Hepatocyte (in vitro differentiated cells): Measurements from ENCODE around the gene TTLL10. TPM values are rescaled to one million over a fixed set of nuclear protein-coding genes. Genes with fewer than 3 reads are reported as not detected.

Experiments used
- DNase-seq: peaks from one replicate; pipeline ENCODE4 v3.0.0-alpha.2; 2016; ENCODE audit warnings: low spot score
- H2AFZ ChIP-seq: fragments of 200-600 bp; sonication (generic); 2 replicates; pipeline ENCODE4 v1.6.0; 2016; ENCODE audit warnings: antibody characterized with exemption, mild to moderate bottlenecking
- H3K27ac ChIP-seq: fragments of 200-600 bp; sonication (generic); 2 replicates; pipeline ENCODE4 v1.5.1; 2016; ENCODE audit warnings: mild to moderate bottlenecking
- H3K27me3 ChIP-seq: fragments of 200-600 bp; sonication (generic); 2 replicates; pipeline ENCODE4 v1.6.1; 2016
- H3K36me3 ChIP-seq: fragments of 200-600 bp; sonication (generic); replicated peaks from 2 replicates; pipeline ENCODE4 v1.5.1; 2016; ENCODE audit warnings: low read depth; ENCODE audit not compliant: insufficient read depth
- H3K4me1 ChIP-seq: fragments of 200-600 bp; sonication (generic); 2 replicates; pipeline ENCODE4 v1.5.1; 2016; ENCODE audit warnings: mild to moderate bottlenecking, moderate library complexity; ENCODE audit not compliant: insufficient read depth
- H3K4me2 ChIP-seq: fragments of 200-600 bp; sonication (generic); 2 replicates; pipeline ENCODE4 v1.6.0; 2016
- H3K4me3 ChIP-seq: fragments of 200-600 bp; sonication (generic); 2 replicates; pipeline ENCODE4 v1.5.1; 2016; ENCODE audit warnings: mild to moderate bottlenecking
- H3K79me2 ChIP-seq: fragments of 200-600 bp; sonication (generic); 2 replicates; pipeline ENCODE4 v1.6.0; 2017; ENCODE audit warnings: mild to moderate bottlenecking
- H3K9me2 ChIP-seq: fragments of 200-600 bp; sonication (generic); replicated peaks from 2 replicates; pipeline ENCODE4 v1.6.0; 2017; ENCODE audit warnings: mild to moderate bottlenecking; ENCODE audit not compliant: insufficient read depth
- H3K9me3 ChIP-seq: fragments of 200-600 bp; sonication (generic); 2 replicates; pipeline ENCODE4 v1.5.1; 2016; ENCODE audit warnings: low read depth, mild to moderate bottlenecking
- H4K20me1 ChIP-seq: fragments of 200-600 bp; sonication (generic); 2 replicates; pipeline ENCODE4 v1.6.0; 2016; ENCODE audit warnings: mild to moderate bottlenecking; ENCODE audit not compliant: insufficient read depth, poor library complexity, severe bottlenecking
- EZH2 ChIP-seq: fragments of 200-600 bp; sonication (generic); IDR thresholded peaks from 2 replicates; pipeline ENCODE4 v1.6.1; 2016; ENCODE audit warnings: antibody characterized with exemption, mild to moderate bottlenecking, borderline replicate concordance
- EZH2phosphoT487 ChIP-seq: fragments of 200-600 bp; sonication (generic); IDR thresholded peaks from one replicate; pipeline ENCODE4 v1.6.1; 2018; ENCODE audit warnings: antibody characterized with exemption, mild to moderate bottlenecking, low read depth, moderate library complexity; ENCODE audit not compliant: unreplicated experiment, severe bottlenecking
- WGBS: methylation state at CpG from one replicate; pipeline ENCODE4 v1.1.6; 2016; ENCODE audit warnings: low lambda C conversion rate; ENCODE audit errors: missing lambda C conversion rate; 5-methylcytosine and 5-hydroxymethylcytosine counted together
- polyA plus RNA-seq: library from polyadenylated mRNA; unstranded; fragments of >200 nt; fragmentation: Nextera tagmentation; extraction: Ambion mirVana; gene quantifications from 2 replicates; pipeline ENCODE4 v1.2.1, GENCODE V29; 2016
- total RNA-seq: library from RNA; depleted of rRNA; stranded (reverse); fragments of >200 nt; gene quantifications from 2 replicates; pipeline ENCODE4 v1.2.3, GENCODE V29; 2014
- TF ChIP-seq, protein P1 (sequence below): fragments of 200-600 bp; sonication (generic); IDR thresholded peaks from 2 replicates; pipeline ENCODE4 v1.5.1; 2016; ENCODE audit warnings: antibody characterized with exemption, mild to moderate bottlenecking; ENCODE audit not compliant: poor library complexity

The TTLL10 gene
- total and polyA plus RNA-seq, 2 experiments from 2014 or later: 0.69 TPM; not detected in 1

GRCh38 chr1:1233567-1233892, 59.9 kb downstream of the TTLL10 start:
- peaks cover 42% of the 10 kb centered on the region for H3K4me1 ChIP-seq
- DNase-seq: no peak
- 94% methylated on average over 15 of the region's 15 CpGs for WGBS
- H3K27ac ChIP-seq: no peak overlapping the region
- TF ChIP-seq EZH2 (no peak), EZH2phosphoT487 (no peak)
- H2AFZ ChIP-seq: no peak overlapping the region
- H3K27me3 ChIP-seq: no peaks in the 10 kb centered on the region
- no peaks in the 10 kb centered on the region for H3K36me3 ChIP-seq
- no peak overlapping the region for H3K4me3 ChIP-seq
- H3K9me3 ChIP-seq: no peaks in the 10 kb centered on the region
- H3K79me2 ChIP-seq: peaks cover 48% of the 10 kb centered on the region
- H4K20me1 ChIP-seq: peaks cover 13% of the 10 kb centered on the region
- no peaks in the 10 kb centered on the region for H3K9me2 ChIP-seq
- H3K4me2 ChIP-seq: peak overlapping the region; percentile 63

DNA sequence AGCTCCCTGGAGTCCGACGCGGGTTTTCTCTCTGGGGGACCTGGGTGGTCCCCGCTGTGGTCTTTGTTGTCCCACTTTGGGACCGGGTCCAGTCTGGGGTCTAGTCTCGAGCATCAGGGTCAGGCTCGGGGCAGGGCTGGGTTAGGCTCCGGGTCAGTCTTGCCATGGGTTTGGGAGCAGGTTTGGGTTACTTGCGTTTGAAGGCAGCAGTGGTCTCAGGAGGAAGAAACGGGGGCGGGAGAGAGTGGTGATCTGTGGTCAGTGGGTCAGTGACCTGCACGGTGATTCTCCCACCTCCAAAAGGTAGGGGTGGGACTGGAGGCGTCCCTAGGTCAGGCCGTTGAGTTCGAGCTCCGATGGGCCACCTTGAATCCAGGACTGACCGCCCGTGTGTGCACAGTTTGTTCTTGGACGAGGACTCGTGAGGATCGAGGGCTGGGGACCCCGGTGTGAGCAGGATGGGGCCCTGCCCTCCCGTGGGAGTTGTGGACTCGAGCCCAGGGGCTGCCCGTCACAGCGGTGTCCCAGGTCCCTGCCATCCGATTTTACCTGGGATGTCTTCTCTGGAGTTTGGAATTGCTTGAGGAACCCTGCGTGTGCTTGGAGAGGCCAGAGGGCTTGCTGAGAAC, 60.6 kb downstream of the TTLL10 start:
- WGBS: 96% methylated on average over 27 of the region's 28 CpGs
- Histone ChIP-seq H4K20me1 (peaks cover 13% of the 10 kb centered on the region), H3K4me1 (peaks cover 43% of the 10 kb centered on the region), H3K9me2 (no peaks in the 10 kb centered on the region), H3K4me2 (no peak overlapping the region), H3K9me3 (no peaks in the 10 kb centered on the region), H3K27me3 (no peaks in the 10 kb centered on the region), H3K4me3 (no peak overlapping the region), H3K36me3 (no peaks in the 10 kb centered on the region), H3K27ac (no peak overlapping the region), H2AFZ (no peak overlapping the region), H3K79me2 (peaks cover 40% of the 10 kb centered on the region)
- TF ChIP-seq, protein P1, sequence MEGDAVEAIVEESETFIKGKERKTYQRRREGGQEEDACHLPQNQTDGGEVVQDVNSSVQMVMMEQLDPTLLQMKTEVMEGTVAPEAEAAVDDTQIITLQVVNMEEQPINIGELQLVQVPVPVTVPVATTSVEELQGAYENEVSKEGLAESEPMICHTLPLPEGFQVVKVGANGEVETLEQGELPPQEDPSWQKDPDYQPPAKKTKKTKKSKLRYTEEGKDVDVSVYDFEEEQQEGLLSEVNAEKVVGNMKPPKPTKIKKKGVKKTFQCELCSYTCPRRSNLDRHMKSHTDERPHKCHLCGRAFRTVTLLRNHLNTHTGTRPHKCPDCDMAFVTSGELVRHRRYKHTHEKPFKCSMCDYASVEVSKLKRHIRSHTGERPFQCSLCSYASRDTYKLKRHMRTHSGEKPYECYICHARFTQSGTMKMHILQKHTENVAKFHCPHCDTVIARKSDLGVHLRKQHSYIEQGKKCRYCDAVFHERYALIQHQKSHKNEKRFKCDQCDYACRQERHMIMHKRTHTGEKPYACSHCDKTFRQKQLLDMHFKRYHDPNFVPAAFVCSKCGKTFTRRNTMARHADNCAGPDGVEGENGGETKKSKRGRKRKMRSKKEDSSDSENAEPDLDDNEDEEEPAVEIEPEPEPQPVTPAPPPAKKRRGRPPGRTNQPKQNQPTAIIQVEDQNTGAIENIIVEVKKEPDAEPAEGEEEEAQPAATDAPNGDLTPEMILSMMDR: no peak
- no peak for TF ChIP-seq EZH2
- TF ChIP-seq EZH2phosphoT487: no peak
- no peak for DNase-seq

DNA sequence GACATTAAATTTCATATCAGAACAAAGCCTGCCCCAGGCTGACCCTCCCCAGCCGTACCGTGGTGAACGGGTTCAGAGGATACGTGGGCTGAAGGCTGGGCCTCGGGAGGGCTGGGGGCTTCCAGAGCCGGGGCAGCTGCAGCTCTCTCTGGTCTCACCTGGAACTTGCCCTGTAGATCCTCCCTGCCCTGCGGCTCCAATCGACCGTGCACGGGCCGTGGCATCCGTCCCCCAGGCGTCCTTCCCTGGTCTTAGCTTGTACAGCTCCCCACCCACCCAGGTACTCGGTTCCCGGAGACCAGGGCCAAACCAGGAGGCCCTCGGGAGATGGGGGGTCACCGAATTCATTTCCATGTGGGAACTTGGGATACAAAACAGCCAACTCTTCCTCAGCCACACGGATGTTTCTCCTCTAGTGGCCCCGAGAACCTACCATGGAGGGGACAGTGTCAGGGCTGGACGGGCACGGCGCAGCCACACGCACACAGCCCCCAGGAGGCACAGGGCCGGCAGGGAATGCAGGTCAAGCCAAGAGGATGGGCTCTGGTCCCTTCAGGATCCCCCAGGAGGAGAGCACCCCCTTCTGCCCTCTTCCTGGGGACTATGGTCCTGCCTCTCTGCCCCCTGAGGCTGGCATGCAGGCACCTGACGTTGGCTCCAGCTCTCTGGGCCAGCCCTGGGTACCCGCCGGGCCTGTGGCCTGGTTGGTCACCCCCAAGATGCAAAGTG, 61.5 kb downstream of the TTLL10 start:
- WGBS: 95% methylated on average over 21 of the region's 27 CpGs
- Histone ChIP-seq H3K79me2 (peaks cover 31% of the 10 kb centered on the region), H2AFZ (no peak overlapping the region), H4K20me1 (peaks cover 4% of the 10 kb centered on the region), H3K4me3 (no peak overlapping the region), H3K36me3 (no peaks in the 10 kb centered on the region), H3K4me2 (no peak overlapping the region), H3K4me1 (peaks cover 35% of the 10 kb centered on the region), H3K27ac (no peak overlapping the region), H3K27me3 (no peaks in the 10 kb centered on the region), H3K9me3 (no peaks in the 10 kb centered on the region), H3K9me2 (no peaks in the 10 kb centered on the region)
- no peak for DNase-seq
- TF ChIP-seq EZH2phosphoT487 (no peak), EZH2 (no peak)
- TF ChIP-seq, protein P1: no peak

- no peak overlapping the region for H3K27ac ChIP-seq
- no peak overlapping the region for H3K4me3 ChIP-seq
- H3K9me3 ChIP-seq: no peaks in the 10 kb centered on the region
- H3K79me2 ChIP-seq: peaks cover 23% of the 10 kb centered on the region
- no peaks in the 10 kb centered on the region for H3K36me3 ChIP-seq
- no peak overlapping the region for H3K4me2 ChIP-seq
- TF ChIP-seq EZH2phosphoT487 (no peak), EZH2 (no peak)
- TF ChIP-seq, protein P1: no peak
- no peaks in the 10 kb centered on the region for H3K27me3 ChIP-seq
- H4K20me1 ChIP-seq: no peaks in the 10 kb centered on the region
- H2AFZ ChIP-seq: no peak overlapping the region
- 91% methylated on average over 20 of the region's 22 CpGs for WGBS
- no peak for DNase-seq
- H3K4me1 ChIP-seq: peaks cover 31% of the 10 kb centered on the region
- H3K9me2 ChIP-seq: no peaks in the 10 kb centered on the region
Measured at GRCh38 chr1:1236176-1236763, 62.6 kb downstream of the TTLL10 start.
